Measurements from ENCODE around the gene WTIP. TPM values are rescaled to one million over a fixed set of nuclear protein-coding genes. Genes with fewer than 3 reads are reported as not detected.

Gene WTIP
- total and polyA plus RNA-seq, 2 of the 4 experiments (the other 2 are of a cell fraction), result 30.3 to 48.9 TPM

DNA sequence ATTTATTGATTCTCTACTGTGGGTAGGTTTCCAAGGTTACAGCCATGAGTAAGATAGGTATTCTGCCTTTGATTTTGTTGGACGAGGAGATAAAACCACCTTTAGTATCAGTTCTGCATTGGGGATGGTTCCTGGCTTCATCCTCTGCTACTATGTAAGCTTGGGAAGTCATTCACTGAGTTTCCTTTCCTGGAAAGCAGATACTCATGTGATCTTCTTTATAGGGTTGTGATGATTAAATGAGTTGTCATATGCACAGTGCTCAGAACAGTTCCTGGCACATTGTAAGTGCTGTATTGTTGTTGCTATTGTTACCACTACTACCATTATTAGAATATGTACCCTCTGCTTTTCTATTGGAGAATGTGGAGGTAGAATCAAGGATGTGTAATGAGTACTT lies 13.1 kb upstream of the WTIP start:
- Histone ChIP-seq H4K20me1 (ENCODE audit: insufficient read depth, low read length) (peaks cover 4% of the 10 kb centered on the region; the same call in 1 of the 2 replicates), H3K4me1 (ENCODE audit: control insufficient read depth, insufficient read depth, low read length) (no peaks in the 10 kb centered on the region), H2BK120ac (ENCODE audit: low read depth, low read length) (no peak overlapping the region), H4K91ac (ENCODE audit: insufficient read depth, low read depth, low read length) (no peak overlapping the region), H3K9me3 (ENCODE audit: control insufficient read depth, insufficient read depth, low read length) (no peaks in the 10 kb centered on the region), H3K4me3 (ENCODE audit: insufficient read depth, low read depth, low read length) (no peak overlapping the region), H3K23ac (ENCODE audit: low read depth, low read length) (no peak overlapping the region), H2AK5ac (ENCODE audit: low read depth, low read length) (no peak overlapping the region), H4K5ac (ENCODE audit: low read depth, low read length) (no peak overlapping the region), H3K36me3 (ENCODE audit: control insufficient read depth, insufficient read depth, low read length) (peaks cover 45% of the 10 kb centered on the region), H3K27ac (ENCODE audit: insufficient read depth, low read length) (no peak overlapping the region), H3K4me2 (ENCODE audit: low read depth, low read length) (no peak overlapping the region), H2AFZ (replicated peaks; ENCODE audit: low read length, poor library complexity) (no peak overlapping the region), H2BK20ac (ENCODE audit: low read depth, low read length) (no peak overlapping the region), H3K18ac (ENCODE audit: low read depth, low read length) (no peak overlapping the region), H2BK15ac (ENCODE audit: low read depth, low read length) (no peak overlapping the region), H3K4ac (ENCODE audit: low read depth, low read length) (no peak overlapping the region), H3K79me1 (ENCODE audit: low read depth in 1 of 2, low read length in 2 of 2) (peaks cover 26 to 45% of the 10 kb centered on the region in 2 experiments), H2AK9ac (replicated peaks; ENCODE audit: low read depth, low read length, poor library complexity) (no peak overlapping the region), H3K9me1 (ENCODE audit: insufficient read depth, low read length) (no peaks in the 10 kb centered on the region; the same call in 1 of the 2 replicates), H4K8ac (ENCODE audit: low read depth in 2 of 2, low read length in 2 of 2) (no peak overlapping the region), H3K27me3 (ENCODE audit: control insufficient read depth, insufficient read depth, low read length) (no peaks in the 10 kb centered on the region), H3K56ac (ENCODE audit: extremely low read depth, insufficient read depth, low read length) (no peak overlapping the region), H2BK5ac (ENCODE audit: low read depth, low read length, poor library complexity, severe bottlenecking) (no peak overlapping the region), H3K14ac (replicated peaks; ENCODE audit: low read depth, low read length) (no peak overlapping the region), H3K9ac (ENCODE audit: low read depth, low read length) (no peak overlapping the region)
- TF ChIP-seq MXI1 (IDR thresholded peaks at IDR 0.05; ENCODE audit: borderline replicate concordance, low read depth, low read length), result no peak
- no peak for TF ChIP-seq SMC3 (IDR thresholded peaks at IDR 0.05; ENCODE audit: low read depth, low read length)
- TF ChIP-seq, protein P1, sequence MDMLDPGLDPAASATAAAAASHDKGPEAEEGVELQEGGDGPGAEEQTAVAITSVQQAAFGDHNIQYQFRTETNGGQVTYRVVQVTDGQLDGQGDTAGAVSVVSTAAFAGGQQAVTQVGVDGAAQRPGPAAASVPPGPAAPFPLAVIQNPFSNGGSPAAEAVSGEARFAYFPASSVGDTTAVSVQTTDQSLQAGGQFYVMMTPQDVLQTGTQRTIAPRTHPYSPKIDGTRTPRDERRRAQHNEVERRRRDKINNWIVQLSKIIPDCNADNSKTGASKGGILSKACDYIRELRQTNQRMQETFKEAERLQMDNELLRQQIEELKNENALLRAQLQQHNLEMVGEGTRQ (IDR thresholded peaks at IDR 0.05; ENCODE audit: low read depth, low read length), result no peak
- no peak for TF ChIP-seq RAD21 (IDR thresholded peaks at IDR 0.05; ENCODE audit: low read length)
- TF ChIP-seq, protein P2, sequence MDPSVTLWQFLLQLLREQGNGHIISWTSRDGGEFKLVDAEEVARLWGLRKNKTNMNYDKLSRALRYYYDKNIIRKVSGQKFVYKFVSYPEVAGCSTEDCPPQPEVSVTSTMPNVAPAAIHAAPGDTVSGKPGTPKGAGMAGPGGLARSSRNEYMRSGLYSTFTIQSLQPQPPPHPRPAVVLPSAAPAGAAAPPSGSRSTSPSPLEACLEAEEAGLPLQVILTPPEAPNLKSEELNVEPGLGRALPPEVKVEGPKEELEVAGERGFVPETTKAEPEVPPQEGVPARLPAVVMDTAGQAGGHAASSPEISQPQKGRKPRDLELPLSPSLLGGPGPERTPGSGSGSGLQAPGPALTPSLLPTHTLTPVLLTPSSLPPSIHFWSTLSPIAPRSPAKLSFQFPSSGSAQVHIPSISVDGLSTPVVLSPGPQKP (IDR thresholded peaks at IDR 0.05; ENCODE audit: borderline replicate concordance, low read depth, low read length), result no peak
- no peak for TF ChIP-seq CHD1 (IDR thresholded peaks at IDR 0.05; ENCODE audit: low read depth, low read length)
- TF ChIP-seq BHLHE40 (IDR thresholded peaks at IDR 0.05; ENCODE audit: low read depth, low read length), result no peak
- TF ChIP-seq, protein P3, sequence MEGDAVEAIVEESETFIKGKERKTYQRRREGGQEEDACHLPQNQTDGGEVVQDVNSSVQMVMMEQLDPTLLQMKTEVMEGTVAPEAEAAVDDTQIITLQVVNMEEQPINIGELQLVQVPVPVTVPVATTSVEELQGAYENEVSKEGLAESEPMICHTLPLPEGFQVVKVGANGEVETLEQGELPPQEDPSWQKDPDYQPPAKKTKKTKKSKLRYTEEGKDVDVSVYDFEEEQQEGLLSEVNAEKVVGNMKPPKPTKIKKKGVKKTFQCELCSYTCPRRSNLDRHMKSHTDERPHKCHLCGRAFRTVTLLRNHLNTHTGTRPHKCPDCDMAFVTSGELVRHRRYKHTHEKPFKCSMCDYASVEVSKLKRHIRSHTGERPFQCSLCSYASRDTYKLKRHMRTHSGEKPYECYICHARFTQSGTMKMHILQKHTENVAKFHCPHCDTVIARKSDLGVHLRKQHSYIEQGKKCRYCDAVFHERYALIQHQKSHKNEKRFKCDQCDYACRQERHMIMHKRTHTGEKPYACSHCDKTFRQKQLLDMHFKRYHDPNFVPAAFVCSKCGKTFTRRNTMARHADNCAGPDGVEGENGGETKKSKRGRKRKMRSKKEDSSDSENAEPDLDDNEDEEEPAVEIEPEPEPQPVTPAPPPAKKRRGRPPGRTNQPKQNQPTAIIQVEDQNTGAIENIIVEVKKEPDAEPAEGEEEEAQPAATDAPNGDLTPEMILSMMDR (conservative IDR thresholded peaks at IDR 0.05; ENCODE audit: low read depth, low read length), result no peak
- no peak for TF ChIP-seq RFX5 (IDR thresholded peaks at IDR 0.05; ENCODE audit: low read depth, low read length)
- no peak for TF ChIP-seq RCOR1 (IDR thresholded peaks at IDR 0.05; ENCODE audit: insufficient replicate concordance, low read length)
- no peak for TF ChIP-seq POLR2A (IDR thresholded peaks at IDR 0.05; ENCODE audit: low read depth, low read length)
- no peak for TF ChIP-seq MAZ (IDR thresholded peaks at IDR 0.05; ENCODE audit: borderline replicate concordance, low read depth, low read length)
- TF ChIP-seq FOS (IDR thresholded peaks at IDR 0.05; ENCODE audit: low read depth, low read length), result no peak
- TF ChIP-seq MAFK (IDR thresholded peaks at IDR 0.05; ENCODE audit: low read depth, low read length), result no peak
- TF ChIP-seq CEBPB (IDR thresholded peaks at IDR 0.05; ENCODE audit: low read depth, low read length), result no peak
- intact Hi-C loops (cut with micrococcal nuclease), result no loop called here
- DNase-seq (no peak), ATAC-seq (ENCODE audit: low read depth) (no peak)
- POLR2A ChIA-PET (ENCODE audit: unreplicated experiment), result no interaction called here
- dilution Hi-C loops (cut with HindIII; ENCODE audit: low sequenced_read_pairs, unreplicated experiment), result no loop called here
- no TSS peak for BruUV-seq (replicated peaks)
- in situ Hi-C loops (cut with MboI; ENCODE audit: low sequenced_read_pairs), result no loop called here
- CTCF ChIA-PET, result no interaction called here
- WGBS, 2 experiments (ENCODE audit: extremely low coverage in 2 of 2, insufficient read length in 1 of 2), result no CpG with 5 or more reads among the region's 1 CpG
